ENCODE data around the gene SLC8A1.

The SLC8A1 gene

DNA sequence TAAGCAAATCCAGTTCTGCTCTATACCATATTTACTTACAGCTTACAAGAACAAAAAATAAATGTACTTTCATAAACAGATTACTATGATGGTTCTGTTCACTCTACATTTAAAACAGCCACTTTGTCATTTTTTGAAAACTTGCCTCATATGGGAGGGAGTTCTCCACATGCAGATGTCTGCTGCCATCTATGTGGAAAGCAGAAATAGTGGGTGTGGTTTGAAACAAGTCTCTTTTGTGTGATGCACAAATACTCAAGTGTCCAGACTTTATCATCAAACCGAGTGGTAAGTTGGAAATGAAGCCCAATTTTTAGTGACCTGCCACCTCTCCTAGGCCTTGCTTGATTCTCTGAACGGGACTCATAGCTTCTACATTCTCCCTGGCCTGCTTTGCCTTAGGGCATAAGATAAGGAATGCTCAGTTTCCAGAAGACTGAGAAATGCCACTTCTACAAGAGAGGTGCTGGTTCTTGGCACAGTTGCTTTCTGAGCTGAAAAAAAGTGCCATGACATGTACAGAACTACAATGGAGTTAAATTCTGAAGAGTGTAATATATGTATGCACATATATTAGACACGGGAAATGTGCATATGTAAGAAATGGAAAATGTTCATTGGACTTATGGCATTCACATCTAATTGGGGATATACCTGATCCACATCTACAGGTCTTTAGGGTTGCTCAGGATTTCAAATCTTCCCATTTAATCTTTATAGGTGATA, 221.0 kb downstream of the SLC8A1 start:
- DNase-seq (ENCODE audit: low read depth): peak; percentile 3

- DNase-seq (ENCODE audit: low read depth): no peak
Measured at GRCh38 chr2:40230186-40230585, 221.7 kb downstream of the SLC8A1 start.

GRCh38 chr2:40228310-40228709, 223.6 kb downstream of the SLC8A1 start:
- DNase-seq (ENCODE audit: low read depth): no peak

DNA sequence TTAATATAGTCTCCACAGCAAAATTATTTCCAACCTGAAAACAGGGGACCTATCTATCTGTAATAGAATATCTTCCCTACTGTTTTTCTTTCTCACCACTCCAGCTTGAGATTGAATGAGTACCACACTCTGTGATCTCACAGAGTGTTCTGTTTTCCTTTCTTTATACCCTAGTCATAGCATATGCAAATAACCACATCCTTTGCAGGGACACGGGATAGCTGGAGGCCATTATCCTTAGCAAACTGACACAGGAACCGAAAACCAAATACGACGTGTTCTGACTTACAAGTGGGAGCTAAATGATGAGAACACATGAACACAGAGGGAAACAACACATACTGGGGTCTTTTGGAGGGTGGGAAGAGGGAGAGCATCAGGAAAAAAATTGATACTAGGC, 224.7 kb downstream of the SLC8A1 start:
- DNase-seq (ENCODE audit: low read depth): peak; percentile 66

- no peak for DNase-seq (ENCODE audit: low read depth)
Measured at GRCh38 chr2:40226637-40227036, 225.3 kb downstream of the SLC8A1 start.

DNA sequence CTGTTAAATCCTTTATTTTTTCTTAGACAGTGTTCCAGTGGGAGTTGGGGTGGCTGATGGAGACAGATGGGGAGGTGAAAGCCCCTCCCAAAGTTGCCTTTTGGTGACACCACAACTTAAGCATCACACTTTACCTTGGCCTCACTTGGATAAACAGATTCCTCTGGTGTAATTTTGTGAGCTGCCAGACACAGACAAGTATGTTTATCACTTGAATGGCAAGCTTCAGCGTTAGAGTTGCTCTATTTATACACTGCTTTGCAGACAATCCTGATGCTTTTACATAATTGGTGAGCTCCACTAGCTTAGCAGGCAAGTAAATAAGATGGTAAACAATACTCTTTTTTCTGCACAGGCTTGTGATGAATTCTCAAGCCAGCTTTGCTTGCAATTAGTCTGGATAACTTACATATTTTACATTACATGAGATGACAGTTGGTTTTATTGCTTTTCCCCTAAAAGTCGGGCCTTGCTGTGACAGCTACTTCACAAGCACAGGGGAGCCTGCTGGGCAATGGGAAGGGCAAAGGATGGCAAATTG, 226.2 kb downstream of the SLC8A1 start:
- no peak for DNase-seq (ENCODE audit: low read depth)

GRCh38 chr2:40224318-40224717, 227.6 kb downstream of the SLC8A1 start:
- no peak for DNase-seq (ENCODE audit: low read depth)

DNA sequence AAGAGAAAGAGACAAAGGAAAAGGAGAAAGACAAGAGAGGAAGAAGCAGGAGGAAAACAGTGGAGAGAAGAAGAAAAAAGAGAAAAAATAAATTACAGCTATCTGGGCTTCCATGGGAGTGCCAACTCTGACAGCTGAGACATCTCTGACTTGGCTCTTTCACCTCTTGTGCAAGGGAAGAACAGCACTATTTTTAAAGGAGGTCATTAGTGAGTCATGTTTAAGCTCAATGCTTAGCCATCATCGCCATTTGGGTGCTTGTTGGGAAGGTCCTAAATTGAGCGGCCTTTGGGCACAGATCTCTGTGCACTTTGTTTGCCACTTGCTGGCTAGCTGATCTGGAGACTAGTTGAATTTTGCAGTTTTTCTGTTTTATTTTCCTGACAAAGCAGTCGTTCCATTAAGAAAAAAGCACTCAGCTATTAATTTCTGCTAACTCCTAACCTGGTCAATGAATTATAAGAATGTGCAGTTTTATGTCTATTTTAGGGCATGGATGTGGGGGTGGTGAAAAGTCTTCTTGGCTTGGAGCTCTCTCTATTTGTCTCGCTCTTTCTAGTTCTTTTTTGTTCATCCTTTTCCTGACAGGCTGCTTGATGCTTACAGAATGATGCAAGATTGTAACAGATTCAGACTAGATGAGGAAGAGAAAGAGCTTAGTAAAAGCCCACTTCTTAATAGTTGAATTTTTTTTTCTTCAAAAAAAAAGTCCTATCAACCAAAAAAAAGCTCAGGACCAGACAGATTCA, 231.5 kb downstream of the SLC8A1 start:
- peak; percentile 23 for DNase-seq (ENCODE audit: low read depth)

DNA sequence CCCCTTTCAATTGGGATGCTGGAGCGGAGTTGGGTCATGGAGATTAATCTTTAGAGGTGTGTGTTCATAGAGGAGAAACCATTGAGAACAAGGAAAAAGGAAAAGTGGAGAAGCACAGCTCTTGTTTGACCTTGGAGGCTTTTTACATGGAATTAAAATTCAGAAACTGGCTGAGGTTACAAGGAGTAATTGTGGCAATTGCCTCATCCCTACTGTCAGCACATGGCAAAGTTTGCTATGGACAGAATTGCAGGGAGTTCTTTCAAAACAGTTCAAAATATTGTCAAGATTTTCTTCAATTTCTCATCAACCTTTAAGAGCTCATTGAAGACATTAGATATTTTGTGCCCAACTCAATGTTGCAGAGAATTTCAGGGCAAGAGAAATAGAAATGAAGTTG, 232.7 kb downstream of the SLC8A1 start:
- DNase-seq (ENCODE audit: low read depth): no peak

DNA sequence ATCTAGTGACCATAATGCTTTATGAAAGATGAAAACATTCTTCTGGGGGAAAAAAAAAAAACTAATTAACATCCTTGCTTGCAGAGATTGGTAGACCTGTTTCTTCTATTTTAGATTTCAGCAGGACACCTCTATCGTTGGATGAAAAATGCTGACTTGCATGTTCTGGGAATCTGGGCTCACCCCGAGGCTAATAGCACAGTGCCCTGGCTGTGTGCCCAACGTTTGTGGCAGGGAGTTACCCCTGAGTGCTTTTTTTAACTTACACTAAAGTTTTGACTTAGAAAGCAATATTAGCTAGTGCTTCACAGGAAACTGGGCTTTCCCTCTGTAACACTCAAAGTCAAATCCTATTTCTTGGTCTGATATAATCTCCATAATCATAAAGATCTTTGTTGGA, 233.2 kb downstream of the SLC8A1 start:
- peak; percentile 7 for DNase-seq (ENCODE audit: low read depth)

- DNase-seq (ENCODE audit: low read depth): no peak
Measured at GRCh38 chr2:40213619-40214018, 238.3 kb downstream of the SLC8A1 start.

- peak; percentile 66 for DNase-seq (ENCODE audit: low read depth)
Measured at GRCh38 chr2:40213071-40213470, 238.8 kb downstream of the SLC8A1 start.

- DNase-seq (ENCODE audit: low read depth): no peak
Measured at GRCh38 chr2:40210968-40211353, 240.9 kb downstream of the SLC8A1 start.

DNA sequence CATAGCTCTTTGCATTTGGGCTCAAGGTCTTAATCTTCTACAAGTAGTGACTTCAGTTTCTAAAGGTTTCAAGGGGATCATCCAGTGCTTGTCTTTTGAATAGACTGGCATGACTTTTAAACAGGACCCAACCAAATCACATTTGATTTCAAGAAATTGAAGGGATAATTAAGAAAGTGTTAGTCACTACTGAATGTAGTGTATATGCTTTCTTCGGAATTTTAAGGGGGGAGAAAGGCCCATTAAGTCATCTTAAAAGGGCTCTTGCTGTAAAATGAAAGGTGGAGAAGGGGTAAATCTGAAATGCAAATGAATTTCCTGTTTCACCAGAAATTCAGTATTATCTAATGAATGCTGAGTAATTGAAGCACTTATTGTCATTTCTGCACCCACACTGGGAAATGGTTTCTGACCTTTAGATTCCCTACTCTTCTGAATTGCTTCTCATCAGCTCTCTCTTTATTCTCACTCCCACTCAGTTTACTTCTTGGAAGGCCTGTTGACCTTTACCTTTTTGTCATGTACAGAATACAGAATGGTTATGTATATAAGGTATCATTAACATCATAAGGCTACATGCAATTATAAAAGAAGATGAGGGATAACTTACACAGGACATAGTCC, 241.4 kb downstream of the SLC8A1 start:
- no peak for DNase-seq (ENCODE audit: low read depth)

DNA sequence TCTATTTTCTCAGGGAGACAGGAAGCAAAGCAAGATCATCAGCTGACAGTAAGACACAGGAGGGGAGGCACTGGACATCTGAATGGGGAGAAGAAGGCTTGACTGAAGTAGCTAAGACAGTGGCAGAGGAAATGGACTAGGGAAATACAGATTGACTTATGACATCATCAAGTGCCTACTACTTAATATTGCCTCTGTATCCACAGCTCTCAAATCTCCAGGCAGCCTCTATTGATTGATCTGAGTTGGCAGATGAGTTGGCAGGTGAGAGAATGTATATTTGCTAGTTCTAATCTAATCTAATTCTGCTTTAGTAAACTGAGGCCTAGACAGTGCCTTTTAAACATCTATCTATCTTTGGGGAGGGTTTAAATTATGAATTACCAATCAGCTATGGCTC, 242.1 kb downstream of the SLC8A1 start:
- no peak for DNase-seq (ENCODE audit: low read depth)

DNA sequence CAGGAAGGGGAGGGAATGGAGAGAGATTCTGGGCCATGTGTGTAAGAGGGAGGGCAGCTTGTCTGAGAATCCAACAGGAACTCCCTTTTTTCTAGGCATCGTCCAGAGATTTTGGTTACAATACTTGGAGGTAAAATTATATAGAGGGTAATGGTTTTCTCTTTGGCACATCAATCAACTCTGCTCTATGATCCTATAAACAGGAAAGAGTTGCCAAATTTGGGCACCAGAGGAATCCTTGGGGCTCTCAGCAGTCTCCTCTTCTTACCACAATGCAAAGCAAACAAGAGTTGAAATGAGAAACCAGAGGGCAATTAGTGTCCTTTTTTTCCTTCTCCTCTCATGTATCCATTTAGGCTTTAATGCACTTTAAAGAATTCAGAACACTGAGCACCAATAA, 243.4 kb downstream of the SLC8A1 start:
- DNase-seq (ENCODE audit: low read depth): no peak

- DNase-seq (ENCODE audit: low read depth): no peak
Measured at GRCh38 chr2:40204268-40204667, 247.6 kb downstream of the SLC8A1 start.

GRCh38 chr2:40202798-40203400, 249.0 kb downstream of the SLC8A1 start:
- peak; percentile 15 for DNase-seq (ENCODE audit: low read depth)

DNA sequence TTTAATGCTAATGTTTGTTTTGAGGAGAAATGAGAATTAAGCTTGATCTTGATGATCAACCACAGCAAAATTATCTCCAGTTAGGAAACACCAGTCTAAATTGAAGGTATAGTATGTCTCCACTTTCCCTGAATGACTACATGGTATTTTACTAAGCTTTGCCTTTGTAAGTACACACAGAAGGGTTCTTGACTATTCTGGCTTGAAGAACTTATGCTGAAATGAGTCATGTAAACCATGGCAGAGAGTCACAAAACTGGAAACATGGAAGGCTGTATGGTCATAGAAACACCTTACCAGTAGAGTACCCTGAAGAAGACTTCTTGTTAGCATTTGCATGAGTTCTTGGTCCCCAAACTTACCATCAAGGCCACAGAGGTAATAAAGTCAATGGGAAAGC, 250.5 kb downstream of the SLC8A1 start:
- DNase-seq (ENCODE audit: low read depth): no peak

- peak; percentile 13 for DNase-seq (ENCODE audit: low read depth)
Measured at GRCh38 chr2:40200366-40200915, 251.4 kb downstream of the SLC8A1 start.

GRCh38 chr2:40199771-40200170, 252.1 kb downstream of the SLC8A1 start:
- no peak for DNase-seq (ENCODE audit: low read depth)

DNA sequence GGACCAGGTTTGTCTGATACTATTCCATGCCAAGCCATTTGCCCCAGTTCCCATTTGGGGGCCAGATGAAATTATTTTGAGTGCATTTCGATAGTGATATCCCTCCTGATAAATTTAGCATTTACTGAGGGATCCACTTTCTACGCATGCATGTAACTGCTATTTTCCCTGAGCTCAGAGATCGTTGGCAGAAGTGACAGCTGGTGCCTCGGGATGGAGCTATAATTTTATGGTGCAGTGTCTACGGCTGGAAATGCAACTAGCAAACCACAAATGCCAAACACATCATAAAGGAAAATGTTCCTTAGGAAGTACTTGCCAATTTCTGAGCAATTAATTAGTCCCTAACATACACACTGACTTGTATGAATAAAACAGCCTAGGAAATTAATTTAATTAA, 254.8 kb downstream of the SLC8A1 start:
- no peak for DNase-seq (ENCODE audit: low read depth)

All from ELR (cell line).